NCI-H748 (cell line): Measurements from ENCODE around the gene MYB.
"Not testable (repeated sequence)": the region's sequence is repeated elsewhere in the genome, so short reads cannot be mapped to it uniquely, and the experiment has no call there.

Experiments used
- DNase-seq: peaks from one replicate; lab custom pipeline; 2025; ENCODE audit not compliant: unreplicated experiment; lab: John Stamatoyannopoulos, UW

Gene MYB

GRCh38 chr6:135180542-135181332 is at the start of gene MYB:
MYB (plus strand) TSS chr6:135181308; CDS start chr6:135181514, 206 bp downstream.
- DNase-seq: peak; percentile 91

DNA sequence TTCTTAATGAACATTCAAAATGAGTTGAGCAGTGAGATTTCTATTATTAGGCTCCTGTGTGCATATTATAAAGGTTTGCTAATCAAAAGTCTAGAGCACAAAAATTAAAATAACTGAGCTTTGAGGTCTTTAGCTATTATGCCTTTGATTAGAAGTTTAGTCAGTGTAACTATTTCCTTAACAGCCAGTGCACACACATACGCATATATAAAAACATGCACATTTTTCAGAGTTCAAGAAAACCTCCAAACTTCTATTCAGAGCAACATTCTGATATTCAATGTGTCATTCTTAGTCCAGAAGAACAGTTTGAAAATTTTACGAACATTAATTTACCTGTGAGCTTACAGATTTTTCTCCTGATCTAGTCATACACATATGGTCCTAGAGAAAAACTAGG is 48.3 kb upstream of the MYB start:
- DNase-seq: no peak

- no peak for DNase-seq
These were observed 45.3 kb upstream of the MYB start for GRCh38 chr6:135135835-135136234.

DNA sequence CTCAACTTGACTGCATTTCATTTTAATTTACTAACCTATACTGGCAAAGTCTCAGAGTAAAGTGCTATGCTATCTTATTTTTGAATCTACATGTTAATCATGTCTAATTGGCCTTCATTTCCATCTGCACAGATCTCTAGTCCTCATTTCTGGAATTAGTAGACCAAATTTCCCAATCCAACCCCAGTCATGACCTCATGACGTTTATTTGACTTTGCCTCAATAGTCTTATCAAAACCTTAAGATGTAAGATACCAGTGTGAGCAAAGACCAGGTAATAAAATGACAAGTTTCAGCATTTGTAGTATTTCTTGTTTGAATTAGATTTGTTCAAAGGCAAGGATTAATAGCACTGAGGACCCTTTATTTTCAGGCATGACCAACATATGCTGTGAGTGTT is 43.3 kb upstream of the MYB start:
- no peak for DNase-seq

GRCh38 chr6:135141182-135141581 is 39.9 kb upstream of the MYB start:
- DNase-seq: no peak

- no peak for DNase-seq
These were observed 39.4 kb upstream of the MYB start for GRCh38 chr6:135141728-135142127.

- not testable (repeated sequence) for DNase-seq
These were observed 38.9 kb upstream of the MYB start for GRCh38 chr6:135142232-135142631.

DNA sequence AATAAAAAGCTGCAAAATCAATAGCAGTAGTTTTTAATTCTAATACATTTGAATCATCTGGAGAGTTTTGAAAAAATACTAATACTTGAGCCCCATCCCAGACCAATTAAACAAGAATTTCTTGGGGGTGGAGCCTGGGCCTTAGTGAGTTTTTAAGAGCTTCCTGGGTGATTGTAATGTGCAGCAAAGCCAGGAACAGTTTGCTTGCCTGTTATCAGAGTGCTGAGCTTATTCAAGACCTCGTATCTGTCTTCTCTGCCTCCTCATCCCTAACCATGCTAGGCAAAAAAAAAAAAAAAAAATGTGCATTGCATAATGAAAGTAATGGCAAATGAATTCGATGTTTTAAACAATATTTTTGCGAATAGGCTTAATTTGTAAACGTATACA is 36.4 kb upstream of the MYB start:
- DNase-seq: no peak

- peak; percentile 30 for DNase-seq
These were observed 35.9 kb upstream of the MYB start for GRCh38 chr6:135145063-135145800.

- peak; percentile 21 for DNase-seq
These were observed 34.8 kb upstream of the MYB start for GRCh38 chr6:135146162-135146934.

GRCh38 chr6:135147637-135148592 is 33.2 kb upstream of the MYB start:
- no peak for DNase-seq

- no peak for DNase-seq
These were observed 32.2 kb upstream of the MYB start for GRCh38 chr6:135148889-135149288.

- no peak for DNase-seq
These were observed 31.7 kb upstream of the MYB start for GRCh38 chr6:135149376-135149775.

DNA sequence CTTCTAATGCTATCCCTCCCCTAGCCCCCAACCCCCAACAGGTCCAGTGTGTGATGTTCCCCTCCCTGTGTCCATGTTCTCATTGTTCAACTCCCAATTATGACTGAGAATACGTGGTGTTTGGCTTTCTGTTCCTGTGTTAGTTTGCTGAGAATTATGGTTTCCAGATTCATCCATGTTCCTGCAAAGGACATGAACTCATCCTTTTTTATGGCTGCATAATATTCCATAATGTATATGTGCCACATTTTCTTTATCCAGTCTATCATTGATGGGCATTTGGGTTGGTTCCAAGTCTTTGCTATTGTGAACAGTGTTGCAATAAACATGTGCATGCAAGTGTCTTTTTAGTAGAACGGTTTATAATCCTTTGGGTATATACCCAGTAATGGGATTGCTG is 30.6 kb upstream of the MYB start:
- not testable (repeated sequence) for DNase-seq

DNA sequence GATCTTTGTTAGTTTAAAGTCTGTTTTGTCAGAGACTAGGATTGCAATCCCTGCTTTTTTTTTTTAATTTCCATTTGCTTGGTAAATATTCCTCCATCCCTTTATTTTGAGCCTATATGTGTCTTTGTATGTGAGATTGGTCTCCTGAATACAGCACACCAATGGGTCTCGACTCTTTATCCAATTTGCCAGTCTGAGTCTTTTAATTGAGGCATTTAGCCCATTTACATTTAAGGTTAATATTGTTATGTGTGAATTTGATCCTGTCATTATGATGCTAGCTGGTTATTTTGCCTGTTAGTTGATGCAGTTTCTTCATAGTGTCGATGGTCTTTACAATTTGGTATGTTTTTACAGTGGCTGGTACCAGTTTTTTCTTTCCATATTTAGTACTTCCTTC is 27.0 kb upstream of the MYB start:
- DNase-seq: not testable (repeated sequence)

GRCh38 chr6:135158397-135158796 is 22.7 kb upstream of the MYB start:
- DNase-seq: no peak

DNA sequence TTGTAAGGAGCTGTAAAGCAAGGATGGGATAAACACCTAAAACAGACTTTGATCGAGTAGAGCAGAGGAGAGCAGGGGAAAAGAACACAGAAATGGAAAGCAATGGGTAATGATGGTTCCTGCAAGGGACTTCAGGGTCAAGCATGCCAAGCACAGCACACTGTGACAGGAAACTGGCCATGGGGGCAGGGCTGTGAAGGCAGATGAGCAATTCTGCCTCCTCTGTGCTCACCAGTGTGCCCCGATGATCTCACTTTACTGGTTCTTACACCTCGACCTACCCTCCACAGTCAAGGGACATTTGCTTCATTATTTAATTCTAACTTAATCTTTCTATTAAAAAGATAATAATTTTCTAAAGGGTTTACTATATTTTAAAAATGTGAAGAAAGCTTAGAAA is 21.6 kb upstream of the MYB start:
- no peak for DNase-seq

DNA sequence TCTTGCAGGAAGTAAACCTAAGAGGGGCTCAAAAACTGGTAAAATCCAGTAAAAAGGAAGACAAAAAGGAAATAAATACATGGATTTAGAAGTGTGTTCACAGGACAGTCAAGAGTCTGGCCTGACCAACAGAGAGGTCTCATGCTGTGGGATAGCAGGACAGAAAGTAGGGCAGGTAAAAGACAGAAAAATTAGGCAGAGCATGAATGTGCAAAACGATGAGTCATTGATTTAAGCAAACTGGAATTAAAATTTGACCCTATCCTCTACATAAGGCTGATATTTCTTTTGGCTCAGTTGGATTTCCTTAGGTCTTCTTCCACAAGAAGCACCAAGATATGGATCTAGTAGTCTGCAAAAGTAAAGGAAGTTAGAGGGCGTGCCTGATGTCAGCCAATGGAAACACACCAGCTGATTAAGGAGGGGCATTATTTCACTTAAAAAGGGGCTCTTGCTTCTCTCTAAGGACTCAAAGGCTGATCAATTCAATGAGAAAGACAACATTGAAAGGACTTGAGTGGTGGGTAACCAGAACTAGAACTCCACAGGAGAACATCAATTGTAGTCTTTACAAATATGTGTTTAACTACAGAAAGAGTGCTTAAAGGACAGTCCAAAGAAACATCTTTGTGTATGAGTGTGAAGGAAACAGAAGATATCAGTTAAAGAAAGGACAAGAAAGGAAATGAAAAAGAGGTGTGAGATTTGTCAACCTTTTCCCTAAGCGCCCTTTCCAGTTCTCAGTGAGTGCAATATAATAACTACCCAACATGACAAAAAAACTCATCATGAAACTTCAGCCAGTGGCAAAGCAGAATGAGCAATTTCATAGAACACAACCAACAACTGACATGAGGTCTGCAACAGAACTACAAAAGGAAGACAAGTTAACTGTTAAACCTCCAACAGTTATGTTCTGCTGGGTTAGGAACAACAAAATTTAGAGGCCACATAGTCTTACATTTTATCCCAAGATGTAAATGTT is 19.4 kb upstream of the MYB start:
- no peak for DNase-seq

GRCh38 chr6:135162678-135163439 is 18.2 kb upstream of the MYB start:
- peak; percentile 57 for DNase-seq
